ENCODE measurements around the gene THSD4.

THSD4 gene

DNA sequence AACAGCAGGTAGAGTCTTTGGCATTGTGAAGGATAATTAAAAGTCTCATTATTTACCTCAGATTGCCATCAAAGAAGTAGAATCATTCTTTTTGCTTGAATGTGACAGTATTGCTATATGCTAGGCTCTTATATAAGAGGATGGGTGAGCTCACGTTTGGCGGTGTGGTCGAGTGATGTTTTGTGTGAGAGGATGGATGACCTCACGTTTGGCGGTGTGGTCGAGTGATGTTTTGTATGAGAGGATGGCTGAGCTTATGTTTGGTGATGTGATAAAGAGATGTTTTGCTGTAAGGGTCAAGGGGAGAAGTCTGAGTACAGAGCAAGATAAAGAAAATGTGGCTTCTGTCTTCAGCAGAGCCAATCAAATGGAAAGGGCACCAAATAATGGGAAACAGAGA is 395.5 kb downstream of the THSD4 start:
- DNase-seq (ENCODE audit: low read depth, low spot score), result no peak
- in situ Hi-C loops (cut with HindIII; ENCODE audit: low sequenced_read_pairs), result no loop called here
- no peak overlapping the region for H3K4me3 ChIP-seq (ENCODE audit: low read depth, low read length)
- TF ChIP-seq, protein P1, sequence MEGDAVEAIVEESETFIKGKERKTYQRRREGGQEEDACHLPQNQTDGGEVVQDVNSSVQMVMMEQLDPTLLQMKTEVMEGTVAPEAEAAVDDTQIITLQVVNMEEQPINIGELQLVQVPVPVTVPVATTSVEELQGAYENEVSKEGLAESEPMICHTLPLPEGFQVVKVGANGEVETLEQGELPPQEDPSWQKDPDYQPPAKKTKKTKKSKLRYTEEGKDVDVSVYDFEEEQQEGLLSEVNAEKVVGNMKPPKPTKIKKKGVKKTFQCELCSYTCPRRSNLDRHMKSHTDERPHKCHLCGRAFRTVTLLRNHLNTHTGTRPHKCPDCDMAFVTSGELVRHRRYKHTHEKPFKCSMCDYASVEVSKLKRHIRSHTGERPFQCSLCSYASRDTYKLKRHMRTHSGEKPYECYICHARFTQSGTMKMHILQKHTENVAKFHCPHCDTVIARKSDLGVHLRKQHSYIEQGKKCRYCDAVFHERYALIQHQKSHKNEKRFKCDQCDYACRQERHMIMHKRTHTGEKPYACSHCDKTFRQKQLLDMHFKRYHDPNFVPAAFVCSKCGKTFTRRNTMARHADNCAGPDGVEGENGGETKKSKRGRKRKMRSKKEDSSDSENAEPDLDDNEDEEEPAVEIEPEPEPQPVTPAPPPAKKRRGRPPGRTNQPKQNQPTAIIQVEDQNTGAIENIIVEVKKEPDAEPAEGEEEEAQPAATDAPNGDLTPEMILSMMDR (IDR thresholded peaks at IDR 0.05; ENCODE audit: low read depth, low read length), result no peak

DNA sequence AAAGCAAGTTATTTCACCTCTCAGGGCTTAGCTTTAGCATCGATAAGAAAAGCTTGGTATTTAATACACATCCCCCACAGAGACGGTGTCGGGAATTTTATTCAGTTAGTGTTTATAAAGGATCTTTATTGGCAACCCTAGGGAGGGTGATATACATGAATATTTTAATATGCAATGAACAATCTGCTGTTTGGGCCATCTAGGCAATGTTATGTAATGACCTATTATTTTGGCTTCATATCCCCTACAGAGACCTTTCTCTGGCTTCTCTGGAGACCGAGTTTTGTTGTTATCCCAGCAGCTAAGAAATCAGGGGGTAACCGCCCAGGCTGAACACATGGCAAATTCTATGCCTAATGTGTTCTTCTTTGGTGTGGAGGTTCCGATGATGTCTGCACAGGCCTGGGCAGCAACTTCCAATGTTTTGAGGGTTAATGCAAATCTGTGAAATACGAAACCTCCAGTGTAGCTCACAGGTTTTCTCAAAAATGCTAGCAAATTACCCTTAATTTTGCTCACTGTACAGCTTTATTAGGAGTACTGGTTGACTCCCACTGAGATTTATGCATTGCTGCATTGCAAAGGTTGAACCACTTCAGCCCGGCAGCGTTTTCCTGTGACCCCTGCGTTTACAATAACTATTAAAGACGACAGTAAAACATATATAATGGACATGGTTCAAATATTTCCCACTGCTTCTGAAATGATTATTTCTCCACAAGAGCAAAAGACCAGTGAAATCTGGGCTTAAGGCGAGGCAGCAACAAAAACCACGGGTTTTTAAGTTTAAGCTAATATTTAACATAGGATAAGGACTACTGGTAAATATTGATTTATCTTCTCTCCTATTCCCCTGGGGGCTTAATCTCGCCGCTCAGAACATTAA is 396.8 kb downstream of the THSD4 start:
- TF ChIP-seq, protein P1 (IDR thresholded peaks at IDR 0.05; ENCODE audit: low read depth, low read length), result no peak
- DNase-seq (ENCODE audit: low read depth, low spot score), result peak; percentile 27
- H3K4me3 ChIP-seq (ENCODE audit: low read depth, low read length), result no peak overlapping the region
- in situ Hi-C loops (cut with HindIII; ENCODE audit: low sequenced_read_pairs), result no loop called here

DNA sequence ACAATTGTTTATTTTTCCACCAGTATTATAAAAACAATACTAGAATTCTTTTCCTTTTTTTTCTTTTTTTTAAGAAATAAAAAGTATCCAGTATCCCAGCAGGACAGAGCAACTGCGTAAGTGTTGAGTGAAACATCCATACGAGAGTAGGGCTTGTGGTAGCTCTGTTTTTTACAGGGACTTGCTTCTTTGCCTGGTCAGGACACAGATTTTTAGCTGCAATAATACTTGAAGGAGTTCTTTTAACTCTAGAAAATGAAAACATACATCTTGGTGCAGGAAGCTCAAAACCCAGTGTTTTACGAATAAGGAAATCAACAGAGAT is 397.4 kb downstream of the THSD4 start:
- in situ Hi-C loops (cut with HindIII; ENCODE audit: low sequenced_read_pairs), result no loop called here
- TF ChIP-seq, protein P1 (IDR thresholded peaks at IDR 0.05; ENCODE audit: low read depth, low read length), result no peak
- no peak for DNase-seq (ENCODE audit: low read depth, low spot score)
- H3K4me3 ChIP-seq (ENCODE audit: low read depth, low read length), result no peak overlapping the region

DNA sequence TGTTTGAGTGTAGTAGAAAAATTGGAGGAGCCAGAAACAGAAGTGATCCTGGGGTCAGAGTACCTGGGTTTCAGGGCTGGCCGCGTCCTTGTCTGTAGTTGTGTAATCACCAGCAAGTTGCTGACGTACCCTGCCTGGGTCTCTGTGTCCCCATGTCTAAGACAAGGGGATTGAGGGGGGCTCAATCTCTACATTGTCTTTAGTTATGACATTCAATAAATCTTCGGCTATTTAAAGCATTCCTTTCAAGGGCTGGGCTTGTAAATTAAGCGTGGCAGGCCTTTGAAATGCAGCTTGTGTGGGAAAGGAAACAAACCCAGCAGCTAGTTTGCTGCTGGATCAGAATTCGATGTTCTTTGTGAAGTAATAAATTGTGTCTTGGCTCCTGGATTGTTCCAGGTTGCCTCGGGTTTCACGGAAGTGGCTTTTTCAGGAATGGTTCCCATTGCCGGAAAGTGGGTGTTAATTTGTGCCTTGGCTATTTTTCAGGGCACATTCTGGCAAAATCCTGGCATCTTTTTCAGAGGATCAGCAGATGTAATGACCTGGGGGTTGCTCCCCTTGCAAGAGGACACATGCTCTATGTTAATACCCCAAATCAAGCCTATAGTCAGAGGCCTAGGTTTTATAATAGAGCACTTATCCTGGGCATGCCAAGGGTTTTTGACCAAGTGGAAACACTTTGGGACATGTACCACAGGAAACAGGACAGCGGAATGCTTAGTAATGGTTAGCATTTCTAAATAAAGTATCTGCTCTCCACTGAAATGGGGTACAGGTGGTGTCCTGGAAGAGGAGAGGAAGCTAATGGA is 400.3 kb downstream of the THSD4 start:
- TF ChIP-seq, protein P1 (IDR thresholded peaks at IDR 0.05; ENCODE audit: low read depth, low read length), result no peak
- DNase-seq (ENCODE audit: low read depth, low spot score), result no peak
- in situ Hi-C loops (cut with HindIII; ENCODE audit: low sequenced_read_pairs), result no loop called here
- H3K4me3 ChIP-seq (ENCODE audit: low read depth, low read length), result no peak overlapping the region

DNA sequence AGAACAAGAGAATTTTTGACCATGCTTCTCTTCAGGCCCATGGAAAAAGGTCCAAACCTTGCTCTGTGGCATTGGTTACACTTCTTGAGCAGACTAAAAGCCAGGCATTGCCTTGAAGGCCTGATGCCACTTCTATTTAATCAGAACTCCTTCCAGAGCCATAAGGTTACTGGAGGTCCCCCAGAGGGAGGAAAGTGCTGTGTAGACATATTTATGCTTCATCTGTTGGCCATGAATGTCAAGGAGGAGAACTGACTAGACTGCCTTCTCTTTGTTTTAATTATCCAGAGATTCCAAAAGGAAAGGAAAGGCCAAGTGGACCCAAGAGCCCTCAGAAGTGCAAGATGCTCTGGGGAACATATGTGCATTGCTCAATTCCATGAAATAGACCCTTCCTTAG is 402.5 kb downstream of the THSD4 start:
- TF ChIP-seq, protein P1 (IDR thresholded peaks at IDR 0.05; ENCODE audit: low read depth, low read length), result no peak
- in situ Hi-C loops (cut with HindIII; ENCODE audit: low sequenced_read_pairs), result no loop called here
- DNase-seq (ENCODE audit: low read depth, low spot score), result no peak
- no peak overlapping the region for H3K4me3 ChIP-seq (ENCODE audit: low read depth, low read length)

DNA sequence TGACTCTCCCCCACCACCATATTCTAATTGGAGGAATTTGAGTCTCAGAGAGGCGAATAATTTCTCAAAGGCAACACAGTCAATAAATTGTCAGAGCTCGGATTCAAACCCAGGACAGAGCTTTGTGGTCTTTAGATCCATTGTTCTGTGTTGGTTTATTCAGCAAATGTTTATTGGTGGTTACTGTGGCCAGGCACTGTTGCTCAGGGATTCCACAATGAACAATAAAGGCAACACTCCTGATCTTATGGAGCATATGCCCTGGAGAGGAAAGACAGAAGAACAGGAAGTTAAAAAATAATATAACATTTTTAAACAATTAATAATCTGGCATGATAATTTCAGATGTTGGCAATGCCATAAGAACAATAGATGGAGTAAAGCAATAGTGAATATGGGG is 403.4 kb downstream of the THSD4 start:
- TF ChIP-seq, protein P1 (IDR thresholded peaks at IDR 0.05; ENCODE audit: low read depth, low read length), result no peak
- DNase-seq (ENCODE audit: low read depth, low spot score), result no peak
- H3K4me3 ChIP-seq (ENCODE audit: low read depth, low read length), result no peak overlapping the region
- in situ Hi-C loops (cut with HindIII; ENCODE audit: low sequenced_read_pairs), result no loop called here
